Skin epidermis (tissue), 12 donors: Measurements from ENCODE around the gene GAPT.
"Not testable (repeated sequence)": the region's sequence is repeated elsewhere in the genome, so short reads cannot be mapped to it uniquely, and the experiment has no call there.

Experiments
- H3K27ac ChIP-seq, 21 experiments: fragments of 200-600 bp; sonication (generic) in 11 of 21; one replicate each; pipeline ENCODE4 v1.5.0; 2020; ENCODE audit warnings: mild to moderate bottlenecking in 3 of 21, inconsistent platforms in 2 of 21, moderate library complexity in 2 of 21
- H3K4me3 ChIP-seq, 7 experiments: fragments of 200-600 bp; sonication (generic) in 2 of 7; one replicate each; pipeline ENCODE4 v1.5.0; 2020; ENCODE audit warnings: inconsistent platforms in 2 of 7, mild to moderate bottlenecking in 2 of 7, moderate library complexity in 1 of 7

Gene GAPT

GRCh38 chr5:58499231-58499630, 8.0 kb downstream of the GAPT start:
- H3K27ac ChIP-seq, result no peak overlapping the region
- no peak overlapping the region for H3K4me3 ChIP-seq

- H3K27ac ChIP-seq, result no peak overlapping the region
- H3K4me3 ChIP-seq, result no peak overlapping the region
These were observed 8.7 kb downstream of the GAPT start for GRCh38 chr5:58499941-58500340.

DNA sequence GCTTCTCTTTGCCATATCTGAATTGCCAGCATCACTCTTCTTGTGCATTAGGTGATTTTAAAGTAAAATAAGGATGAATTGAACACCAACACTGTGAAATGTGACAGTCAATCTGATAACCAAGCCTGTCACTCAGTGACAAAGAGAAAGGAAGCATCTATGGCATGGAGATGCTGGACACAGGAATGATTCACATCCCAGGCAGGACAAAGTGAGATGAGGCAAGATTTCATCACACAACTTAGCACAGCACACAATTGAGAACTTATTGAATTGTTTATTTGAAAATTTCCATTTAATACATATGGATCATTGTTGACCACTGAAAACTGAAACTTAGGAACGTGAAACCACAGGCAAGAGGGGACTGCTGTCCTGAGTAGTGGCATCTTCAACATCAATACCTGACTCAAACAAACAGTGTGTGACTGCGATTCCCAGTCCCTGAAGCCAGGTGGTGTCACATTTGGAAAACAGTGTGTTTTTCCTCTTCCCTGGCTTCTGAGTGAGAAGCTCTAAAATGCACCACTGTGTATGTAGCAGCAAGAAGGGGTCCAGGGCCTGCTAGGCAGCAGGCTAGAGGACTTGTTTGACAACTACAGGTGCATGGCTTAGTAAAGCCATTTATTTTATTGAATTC, 10.7 kb downstream of the GAPT start:
- Histone ChIP-seq H3K4me3 (no peak overlapping the region), H3K27ac (no peak overlapping the region)

DNA sequence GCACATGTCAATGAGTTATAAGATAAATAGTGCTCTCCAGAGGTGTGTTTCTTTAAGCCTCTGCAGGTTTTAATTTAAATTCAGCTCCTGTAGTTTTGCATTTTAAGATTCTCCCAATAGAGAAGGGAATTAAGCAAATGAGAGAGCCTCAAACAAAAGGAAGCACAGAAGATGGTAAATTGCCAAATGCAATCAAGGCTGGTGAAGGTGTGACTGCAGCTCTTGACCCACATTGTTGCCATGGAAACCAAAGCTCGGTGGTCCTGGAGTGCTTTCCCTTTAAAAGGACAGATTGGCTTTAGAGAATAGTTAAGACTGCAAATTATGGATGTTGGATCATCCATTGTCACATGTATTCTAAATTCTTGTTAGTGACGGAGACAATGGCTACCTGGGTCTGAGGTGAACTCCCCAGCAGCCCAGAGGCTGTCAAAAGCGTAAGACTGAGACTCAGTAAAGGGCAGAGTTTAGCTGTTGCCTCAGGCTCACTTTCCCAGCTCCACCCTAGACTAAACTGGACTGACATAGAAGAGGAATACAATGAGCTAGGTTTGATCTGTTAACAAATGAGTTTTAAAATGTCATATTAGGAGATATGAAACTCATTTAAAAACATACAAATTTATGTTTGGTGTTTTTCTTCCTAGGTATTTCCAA, 12.3 kb downstream of the GAPT start:
- Histone ChIP-seq H3K27ac (no peak overlapping the region), H3K4me3 (no peak overlapping the region)

DNA sequence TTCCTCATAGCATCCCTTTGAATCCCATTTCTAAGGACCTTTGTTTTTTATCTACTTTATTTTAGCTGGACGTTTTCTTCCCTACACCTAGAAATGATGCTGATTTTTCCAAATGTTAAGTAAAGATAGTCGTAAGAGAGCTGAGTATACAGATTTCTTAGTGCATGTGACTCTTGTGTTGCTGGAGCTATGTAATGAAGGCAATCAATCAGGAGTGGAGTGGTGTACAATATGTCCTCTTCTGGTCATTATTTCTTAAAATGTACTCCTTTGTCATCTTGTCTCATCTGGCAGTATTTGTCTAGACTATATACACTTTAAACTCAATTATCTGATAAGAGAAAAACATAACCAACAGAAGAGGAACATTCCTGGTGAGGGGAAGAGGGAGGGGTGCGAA, 13.5 kb downstream of the GAPT start:
- no peak overlapping the region for H3K27ac ChIP-seq
- no peak overlapping the region for H3K4me3 ChIP-seq

DNA sequence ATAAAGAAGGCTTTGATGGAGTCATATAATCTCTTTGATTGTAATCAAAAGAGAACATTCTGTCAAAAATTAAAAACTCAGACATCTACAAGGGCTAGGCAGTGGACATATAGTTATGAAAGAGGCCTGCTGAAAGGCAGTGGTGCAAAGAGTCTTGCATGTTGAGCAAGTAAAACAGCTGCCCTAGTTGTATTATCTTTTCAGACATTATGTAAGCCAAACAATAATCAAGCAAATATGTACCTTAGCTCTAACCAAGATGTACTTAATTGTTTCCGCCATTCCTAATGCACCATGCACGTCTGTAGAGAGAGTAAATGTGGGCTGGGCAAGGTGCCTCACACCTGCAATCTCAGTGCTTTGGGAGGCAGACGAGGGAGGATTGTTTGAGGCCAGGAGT, 14.3 kb downstream of the GAPT start:
- Histone ChIP-seq H3K4me3 (no peak overlapping the region), H3K27ac (no peak overlapping the region)

GRCh38 chr5:58505971-58506640, 14.9 kb downstream of the GAPT start:
- no peak overlapping the region for H3K4me3 ChIP-seq
- no peak overlapping the region for H3K27ac ChIP-seq

- H3K27ac ChIP-seq, result no peak overlapping the region
- no peak overlapping the region for H3K4me3 ChIP-seq
These were observed 16.5 kb downstream of the GAPT start for GRCh38 chr5:58507715-58508114.

- Histone ChIP-seq H3K4me3 (no peak overlapping the region), H3K27ac (no peak overlapping the region)
These were observed 26.0 kb downstream of the GAPT start for GRCh38 chr5:58517198-58517597.

GRCh38 chr5:58523956-58524355, 32.7 kb downstream of the GAPT start:
- Histone ChIP-seq H3K4me3 (no peak overlapping the region), H3K27ac (no peak overlapping the region)

DNA sequence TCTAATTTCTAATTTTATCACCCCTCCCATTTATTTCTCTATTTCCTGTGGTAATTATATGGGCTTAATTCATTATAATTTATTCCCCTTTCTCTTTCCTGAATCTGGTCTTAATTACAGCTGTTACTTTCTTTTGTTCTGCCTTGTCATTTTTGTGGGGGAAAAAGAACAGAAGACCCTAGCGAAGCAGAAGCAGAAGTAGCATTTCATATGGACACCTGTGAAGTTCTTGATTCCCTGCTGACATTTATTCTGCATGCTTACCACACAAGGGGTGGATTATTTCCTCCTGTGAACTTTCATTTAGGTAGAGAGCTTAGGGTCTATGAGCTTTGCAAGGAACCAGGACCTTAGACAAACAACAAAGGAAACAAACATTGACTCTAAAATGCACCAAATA, 33.3 kb downstream of the GAPT start:
- Histone ChIP-seq H3K4me3 (no peak overlapping the region), H3K27ac (no peak overlapping the region)

DNA sequence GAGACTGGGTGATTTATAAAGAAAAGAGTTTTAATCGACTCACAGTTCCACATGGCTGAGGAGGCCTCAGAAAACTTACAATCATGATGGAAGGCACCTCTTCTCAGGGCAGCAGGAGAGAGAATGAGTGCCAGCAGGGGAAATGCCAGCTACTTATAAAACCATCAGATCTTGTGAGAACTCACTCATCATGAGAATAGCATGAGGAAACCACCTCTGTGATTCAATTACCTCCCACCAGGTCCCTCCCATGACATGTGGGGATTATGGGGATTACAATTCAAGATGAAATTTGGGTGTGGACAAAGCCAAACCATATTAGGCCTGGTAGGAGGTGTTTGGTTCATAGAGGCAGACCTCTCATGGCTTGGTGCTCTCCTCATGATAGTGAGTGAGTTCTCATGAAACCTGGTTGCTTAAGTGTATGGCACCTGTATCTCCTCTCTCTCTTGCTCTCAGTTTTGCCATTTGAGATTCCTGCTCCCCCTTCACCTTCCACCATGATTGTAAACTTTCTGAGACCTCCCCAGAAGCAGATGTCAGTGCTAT, 39.8 kb downstream of the GAPT start:
- H3K4me3 ChIP-seq, result no peak overlapping the region
- H3K27ac ChIP-seq, result no peak overlapping the region

DNA sequence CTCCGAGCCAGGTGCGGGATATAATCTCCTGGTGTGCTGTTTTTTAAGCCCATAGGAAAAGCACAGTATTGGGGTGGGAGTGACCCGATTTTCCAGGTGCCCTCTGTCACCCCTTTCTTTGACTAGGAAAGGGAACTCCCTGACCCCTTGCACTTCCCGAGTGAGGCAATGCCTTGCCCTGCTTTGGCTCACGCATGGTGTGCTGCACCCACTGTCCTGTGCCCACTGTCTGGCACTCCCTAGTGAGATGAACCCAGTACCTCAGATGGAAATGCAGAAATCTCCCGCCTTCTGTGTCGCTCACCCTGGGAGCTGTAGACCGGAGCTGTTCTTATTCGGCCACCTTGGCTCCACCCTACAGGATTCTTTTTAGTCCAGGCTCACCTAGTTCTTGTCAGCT, 50.7 kb downstream of the GAPT start:
- H3K4me3 ChIP-seq, H3K27ac ChIP-seq: not testable (repeated sequence)

DNA sequence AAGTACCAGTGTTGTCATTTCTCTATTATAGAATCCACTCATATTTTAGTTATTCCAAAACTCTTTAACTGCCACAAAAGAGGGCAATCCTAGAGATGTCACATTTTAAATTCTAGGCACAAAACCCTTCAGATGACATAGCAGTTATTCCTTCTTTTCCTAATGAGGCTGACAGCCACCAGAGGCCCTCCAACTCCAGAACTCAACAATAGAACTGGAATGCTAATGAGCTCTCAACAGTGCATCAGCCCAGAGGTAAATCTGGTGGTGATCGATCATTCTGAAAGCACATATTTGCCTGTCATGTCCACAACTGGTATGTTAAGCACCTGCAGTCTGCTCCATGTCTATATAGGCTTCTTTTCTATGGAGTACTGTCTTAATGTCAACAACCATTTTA, 51.5 kb downstream of the GAPT start:
- no peak overlapping the region for H3K4me3 ChIP-seq
- no peak overlapping the region for H3K27ac ChIP-seq

GRCh38 chr5:58543723-58544122, 52.5 kb downstream of the GAPT start:
- Histone ChIP-seq H3K27ac (no peak overlapping the region), H3K4me3 (no peak overlapping the region)

DNA sequence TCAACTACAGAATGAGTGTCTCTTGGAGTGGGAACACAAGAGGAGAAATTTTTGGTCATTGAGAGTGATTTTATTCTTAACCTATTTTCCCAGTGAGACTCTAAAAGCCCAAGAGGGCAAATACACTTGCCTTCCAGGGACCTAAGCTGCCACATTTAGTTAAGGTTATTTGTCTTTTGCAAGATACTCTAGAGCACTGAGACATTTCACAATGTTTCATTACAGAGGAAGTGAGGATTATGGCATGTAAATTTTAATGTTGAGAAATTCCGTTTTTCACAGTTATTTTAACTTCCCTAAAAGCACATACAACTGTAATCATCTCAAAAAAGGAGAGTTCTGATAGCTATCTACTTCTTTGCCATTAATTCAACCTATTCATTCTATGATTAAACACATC, 53.0 kb downstream of the GAPT start:
- Histone ChIP-seq H3K27ac (no peak overlapping the region), H3K4me3 (no peak overlapping the region)

DNA sequence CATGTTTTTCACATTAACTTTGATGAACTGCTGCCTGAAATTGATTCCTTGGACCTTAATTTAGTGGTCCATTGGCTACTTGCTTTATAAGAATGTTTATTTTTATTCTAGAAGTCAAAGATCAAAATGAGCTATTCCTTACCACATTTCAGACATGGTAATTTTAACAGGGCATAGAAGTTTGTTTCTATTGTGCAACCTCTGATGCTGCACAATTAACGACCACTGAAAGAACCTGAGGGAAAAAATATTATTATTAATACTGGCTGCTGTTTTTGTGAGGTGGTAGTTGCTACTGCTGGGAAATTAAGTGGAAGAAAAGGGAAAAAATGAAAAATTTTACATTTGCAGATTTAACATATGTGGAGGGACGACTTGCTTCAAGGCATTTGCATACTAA, 53.7 kb downstream of the GAPT start:
- no peak overlapping the region for H3K4me3 ChIP-seq
- H3K27ac ChIP-seq, result no peak overlapping the region

DNA sequence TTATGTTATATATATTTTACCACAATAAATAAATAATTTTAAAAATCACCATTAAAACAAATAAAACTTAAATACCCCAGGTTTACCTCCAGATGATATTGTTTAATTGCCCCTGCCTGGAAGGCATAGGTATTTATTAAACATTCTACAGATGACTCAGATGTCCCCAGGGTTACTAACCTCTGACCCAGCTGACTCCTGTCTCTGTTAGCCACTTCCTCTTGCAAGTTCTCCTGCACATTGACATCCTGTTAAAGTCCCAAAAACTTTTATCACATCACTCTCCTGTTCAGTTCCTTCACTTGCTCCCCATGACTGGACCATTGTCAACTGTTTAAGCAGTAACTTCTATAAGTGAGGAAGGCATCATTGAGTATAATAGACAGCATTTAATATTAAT, 54.7 kb downstream of the GAPT start:
- Histone ChIP-seq H3K27ac (no peak overlapping the region), H3K4me3 (no peak overlapping the region)
